ENCODE data around the gene SOD3. TPM values are rescaled to one million over a fixed set of nuclear protein-coding genes. Genes with fewer than 3 reads are reported as not detected.

Gene SOD3
- total RNA-seq, 1 experiment from 2014 or later = 4.1 TPM

DNA sequence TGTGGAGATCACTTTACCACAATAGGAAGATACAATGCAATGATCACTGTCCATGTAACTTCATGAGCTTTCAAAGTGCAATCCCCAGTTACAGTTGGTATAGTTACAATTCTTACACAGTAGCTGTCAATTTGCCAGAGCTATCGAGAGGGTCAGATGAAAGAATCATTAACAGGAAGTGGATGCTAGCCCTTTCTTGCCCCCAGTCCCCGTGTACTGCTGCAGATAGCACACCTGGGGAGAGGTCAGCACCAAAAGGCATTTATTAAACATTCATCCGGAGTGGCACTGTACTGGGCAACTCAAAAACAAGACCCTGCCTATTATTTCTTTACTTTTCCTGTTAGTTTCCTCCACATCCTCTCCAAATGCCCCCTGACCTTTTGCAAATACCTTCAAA is 47.7 kb downstream of the SOD3 start (continued):
- TF ChIP-seq, protein P1, sequence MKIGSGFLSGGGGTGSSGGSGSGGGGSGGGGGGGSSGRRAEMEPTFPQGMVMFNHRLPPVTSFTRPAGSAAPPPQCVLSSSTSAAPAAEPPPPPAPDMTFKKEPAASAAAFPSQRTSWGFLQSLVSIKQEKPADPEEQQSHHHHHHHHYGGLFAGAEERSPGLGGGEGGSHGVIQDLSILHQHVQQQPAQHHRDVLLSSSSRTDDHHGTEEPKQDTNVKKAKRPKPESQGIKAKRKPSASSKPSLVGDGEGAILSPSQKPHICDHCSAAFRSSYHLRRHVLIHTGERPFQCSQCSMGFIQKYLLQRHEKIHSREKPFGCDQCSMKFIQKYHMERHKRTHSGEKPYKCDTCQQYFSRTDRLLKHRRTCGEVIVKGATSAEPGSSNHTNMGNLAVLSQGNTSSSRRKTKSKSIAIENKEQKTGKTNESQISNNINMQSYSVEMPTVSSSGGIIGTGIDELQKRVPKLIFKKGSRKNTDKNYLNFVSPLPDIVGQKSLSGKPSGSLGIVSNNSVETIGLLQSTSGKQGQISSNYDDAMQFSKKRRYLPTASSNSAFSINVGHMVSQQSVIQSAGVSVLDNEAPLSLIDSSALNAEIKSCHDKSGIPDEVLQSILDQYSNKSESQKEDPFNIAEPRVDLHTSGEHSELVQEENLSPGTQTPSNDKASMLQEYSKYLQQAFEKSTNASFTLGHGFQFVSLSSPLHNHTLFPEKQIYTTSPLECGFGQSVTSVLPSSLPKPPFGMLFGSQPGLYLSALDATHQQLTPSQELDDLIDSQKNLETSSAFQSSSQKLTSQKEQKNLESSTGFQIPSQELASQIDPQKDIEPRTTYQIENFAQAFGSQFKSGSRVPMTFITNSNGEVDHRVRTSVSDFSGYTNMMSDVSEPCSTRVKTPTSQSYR (CRISPR knock-in tag; IDR thresholded peaks at IDR 0.05) = no peak
- TF ChIP-seq ATF2 (CRISPR knock-in tag; IDR thresholded peaks at IDR 0.05; ENCODE audit: borderline replicate concordance, low read depth) (no peak), ESRRA (CRISPR knock-in tag; IDR thresholded peaks at IDR 0.05; ENCODE audit: borderline replicate concordance) (no peak)

DNA sequence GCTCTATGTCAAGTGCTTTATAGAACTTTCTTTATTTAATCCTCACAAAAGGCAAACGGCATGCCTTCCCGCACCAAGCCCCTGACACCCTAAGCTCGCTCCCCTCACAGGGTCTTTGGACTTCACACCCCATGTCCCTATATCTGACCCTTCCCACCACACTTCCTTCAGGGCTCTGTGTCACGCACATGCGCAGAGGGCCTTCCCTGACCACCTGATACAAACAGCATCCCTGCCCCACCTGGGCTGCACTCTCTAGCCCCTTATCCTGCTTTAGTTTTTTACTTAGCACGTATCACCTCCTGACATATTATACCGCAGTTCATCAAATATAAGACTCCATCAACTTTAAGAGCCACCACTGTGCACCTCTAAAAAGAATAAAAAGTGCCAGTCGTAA is 49.8 kb downstream of the SOD3 start:
- POLR2A ChIA-PET = no interaction called here
- DNase-seq (ENCODE audit: low spot score) = no peak
- Mint-ChIP-seq H3K4me3 (no peak overlapping the region), H3K27ac (no peak overlapping the region), H3K9me3 (no peaks in the 10 kb centered on the region), H3K27me3 (ENCODE audit: low read depth) (no peaks in the 10 kb centered on the region), H3K4me1 (peaks cover 21% of the 10 kb centered on the region), H3K36me3 (no peaks in the 10 kb centered on the region)
- TF ChIP-seq NFE2L1 (CRISPR knock-in tag; IDR thresholded peaks at IDR 0.05) = no peak
- no peak for TF ChIP-seq ZNF317 (CRISPR knock-in tag; IDR thresholded peaks at IDR 0.05; ENCODE audit: borderline replicate concordance, low read depth)
- TF ChIP-seq, protein P2, sequence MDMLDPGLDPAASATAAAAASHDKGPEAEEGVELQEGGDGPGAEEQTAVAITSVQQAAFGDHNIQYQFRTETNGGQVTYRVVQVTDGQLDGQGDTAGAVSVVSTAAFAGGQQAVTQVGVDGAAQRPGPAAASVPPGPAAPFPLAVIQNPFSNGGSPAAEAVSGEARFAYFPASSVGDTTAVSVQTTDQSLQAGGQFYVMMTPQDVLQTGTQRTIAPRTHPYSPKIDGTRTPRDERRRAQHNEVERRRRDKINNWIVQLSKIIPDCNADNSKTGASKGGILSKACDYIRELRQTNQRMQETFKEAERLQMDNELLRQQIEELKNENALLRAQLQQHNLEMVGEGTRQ (CRISPR knock-in tag; IDR thresholded peaks at IDR 0.05) = no peak
- no peak for TF ChIP-seq USF1 (CRISPR knock-in tag; IDR thresholded peaks at IDR 0.05)
- TF ChIP-seq, protein P3, sequence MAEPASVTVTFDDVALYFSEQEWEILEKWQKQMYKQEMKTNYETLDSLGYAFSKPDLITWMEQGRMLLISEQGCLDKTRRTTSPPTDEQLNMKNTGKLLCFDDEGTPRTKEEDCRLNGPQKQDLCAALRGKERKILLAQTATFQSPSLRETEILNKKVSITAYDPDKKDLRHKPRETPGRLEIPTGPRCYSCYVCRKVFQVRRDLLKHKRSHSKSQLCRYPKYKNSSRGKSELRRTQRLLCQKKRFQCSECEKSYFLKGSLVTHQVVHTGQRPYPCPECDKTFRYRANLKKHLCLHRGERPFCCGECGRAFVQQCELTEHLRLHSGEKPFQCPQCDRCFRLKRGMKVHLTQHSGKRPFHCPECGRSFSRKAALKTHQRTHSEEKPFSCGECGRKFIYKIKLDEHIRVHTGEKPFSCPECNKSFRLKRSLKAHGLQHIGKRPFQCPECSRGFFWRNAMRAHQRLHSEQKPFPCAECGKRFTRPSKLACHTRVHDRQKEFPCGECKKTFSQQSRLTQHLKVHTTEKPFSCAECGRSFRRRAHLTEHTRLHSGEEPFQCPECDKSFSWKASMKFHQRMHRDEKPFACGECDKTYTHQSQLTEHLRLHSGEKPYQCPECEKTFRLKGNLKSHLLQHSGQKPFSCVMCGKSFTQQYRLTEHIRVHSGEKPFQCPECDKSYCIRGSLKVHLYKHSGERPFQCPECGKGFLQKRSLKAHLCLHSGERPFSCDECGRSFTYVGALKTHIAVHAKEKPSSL (CRISPR knock-in tag; conservative IDR thresholded peaks at IDR 0.05) = no peak
- no peak for TF ChIP-seq GRHL2 (CRISPR knock-in tag; IDR thresholded peaks at IDR 0.05; ENCODE audit: insufficient replicate concordance, severe bottlenecking)
- no peak for TF ChIP-seq IRF1 (CRISPR knock-in tag; IDR thresholded peaks at IDR 0.05)
- TF ChIP-seq, protein P1 (CRISPR knock-in tag; IDR thresholded peaks at IDR 0.05) = no peak
- TF ChIP-seq ZNF396 (CRISPR knock-in tag; IDR thresholded peaks at IDR 0.05; ENCODE audit: borderline replicate concordance) = no peak
- TF ChIP-seq GABPB1 (CRISPR knock-in tag; IDR thresholded peaks at IDR 0.05) = no peak
- CTCF ChIA-PET = no interaction called here
- ATAC-seq = no peak
